ENCODE measurements around the gene TRIM46. TPM values are rescaled to one million over a fixed set of nuclear protein-coding genes. Genes with fewer than 3 reads are reported as not detected.

Gene TRIM46
- total RNA-seq, 1 experiment from 2014 or later, result 18.4 TPM

- Histone ChIP-seq H3K18ac (ENCODE audit: insufficient read length, low read depth, low read length) (no peak overlapping the region), H3T11ph (ENCODE audit: low read length) (no peak overlapping the region), H3K14ac (ENCODE audit: insufficient read depth, low read length) (no peak overlapping the region), H3K4me1 (ENCODE audit: insufficient read depth, low read length) (no peaks in the 10 kb centered on the region; the same call in 1 of the 2 replicates), H3K4ac (ENCODE audit: low read depth, low read length) (no peak overlapping the region), H3K23me2 (ENCODE audit: insufficient read length, low read depth, low read length, poor library complexity, severe bottlenecking) (peaks cover 27% of the 10 kb centered on the region), H2BK15ac (ENCODE audit: low read depth, low read length) (no peak overlapping the region), H2BK5ac (ENCODE audit: insufficient read length, low read length) (no peak overlapping the region), H3K27ac (ENCODE audit: insufficient read length, low read depth, low read length) (no peak overlapping the region), H3K56ac (ENCODE audit: insufficient read length, low read depth, low read length) (no peak overlapping the region), H4K8ac (replicated peaks; ENCODE audit: insufficient read length, low read depth, low read length) (no peak overlapping the region), H4K5ac (ENCODE audit: insufficient read length, low read depth, low read length) (no peak overlapping the region), H3K4me2 (ENCODE audit: insufficient read depth, insufficient read length, low read length) (peak overlapping the region; percentile 92), H2BK120ac (ENCODE audit: low read depth, low read length, poor library complexity, severe bottlenecking) (no peak overlapping the region), H2BK20ac (ENCODE audit: low read depth, low read length, poor library complexity, severe bottlenecking) (no peak overlapping the region), H2AK5ac (ENCODE audit: insufficient read length, low read length) (no peak overlapping the region), H2BK12ac (ENCODE audit: insufficient read length, low read depth, low read length) (no peak overlapping the region), H3K27me3 (ENCODE audit: insufficient read depth, low read length) (peaks cover 34% of the 10 kb centered on the region; the same call in 1 of the 2 replicates), H2AFZ (ENCODE audit: low read length) (no peak overlapping the region), H3K9ac (ENCODE audit: extremely low read depth, insufficient read length, low read length) (no peak overlapping the region), H4K91ac (ENCODE audit: insufficient read length, low read depth, low read length) (no peak overlapping the region), H3K79me1 (ENCODE audit: insufficient read depth, low read depth, low read length, poor library complexity, severe bottlenecking) (no peaks in the 10 kb centered on the region), H3K23ac (ENCODE audit: insufficient read length, low read depth, low read length) (no peak overlapping the region), H4K20me1 (ENCODE audit: control insufficient read depth, insufficient read depth, insufficient read length) (peaks cover 2% of the 10 kb centered on the region), H3K79me2 (ENCODE audit: insufficient read depth, low read length) (no peaks in the 10 kb centered on the region), H3K9me3 (ENCODE audit: control insufficient read depth, low read depth, low read length) (no peaks in the 10 kb centered on the region)
- Mint-ChIP-seq H3K4me3 (peak overlapping the region; percentile 55 to 82), H3K9me3 (no peaks in the 10 kb centered on the region; a peak in 1 of 5 replicates), H3K27me3 (ENCODE audit: low read depth) (peaks cover 79% of the 10 kb centered on the region), H3K36me3 (ENCODE audit: insufficient read depth in 1 of 3, low read depth in 3 of 3) (peaks cover 2 to 12% (median 6%) of the 10 kb centered on the region in 3 experiments; a peak in 6 of 7 replicates), H3K27ac (no peak overlapping the region), H3K4me1 (peaks cover 50 to 64% of the 10 kb centered on the region in 2 experiments)
- peak; percentile 49 for DNase-seq
- no CpG with 5 or more reads among the region's 14 CpGs for WGBS (ENCODE audit: extremely low coverage, insufficient read length, low lambda C conversion rate)
- TF ChIP-seq CTCF (conservative IDR thresholded peaks at IDR 0.05), result no peak
Measured at GRCh38 chr1:155128755-155129473, 44.7 kb upstream of the TRIM46 start.

Data from H9 (cell line).